Smooth muscle cell (in vitro differentiated cells): ENCODE results near the gene POLN. TPM values are rescaled to one million over a fixed set of nuclear protein-coding genes. Genes with fewer than 3 reads are reported as not detected.

ENCODE experiments used
- DNase-seq: peaks from one replicate; lab custom pipeline; 2025; ENCODE audit not compliant: unreplicated experiment; lab: John Stamatoyannopoulos, UW
- H2AFZ ChIP-seq: fragments of 200-600 bp; sonication (generic); 2 replicates; pipeline ENCODE4 v1.6.0; 2016; ENCODE audit warnings: antibody characterized with exemption, low read depth, mild to moderate bottlenecking
- H3F3A ChIP-seq: fragments of 200-600 bp; sonication (generic); 2 replicates; pipeline ENCODE4 v1.6.0; 2017; ENCODE audit warnings: antibody characterized with exemption, low read depth
- H3K27ac ChIP-seq: fragments of 200-600 bp; sonication (generic); 2 replicates; pipeline ENCODE4 v1.5.1; 2016; ENCODE audit warnings: low read depth, mild to moderate bottlenecking
- H3K27me3 ChIP-seq: fragments of 200-600 bp; sonication (generic); 2 replicates; pipeline ENCODE4 v1.6.1; 2016; ENCODE audit warnings: low read depth, mild to moderate bottlenecking
- H3K36me3 ChIP-seq: fragments of 200-600 bp; sonication (generic); 2 replicates; pipeline ENCODE4 v1.5.1; 2016; ENCODE audit warnings: low read depth
- H3K4me1 ChIP-seq: fragments of 200-600 bp; sonication (generic); 2 replicates; pipeline ENCODE4 v1.5.1; 2016; ENCODE audit warnings: low read depth
- H3K4me2 ChIP-seq: fragments of 200-600 bp; sonication (generic); 2 replicates; pipeline ENCODE4 v1.6.0; 2016; ENCODE audit warnings: mild to moderate bottlenecking
- H3K4me3 ChIP-seq: fragments of 200-600 bp; sonication (generic); 2 replicates; pipeline ENCODE4 v1.5.1; 2016; ENCODE audit warnings: mild to moderate bottlenecking
- H3K79me2 ChIP-seq: fragments of 200-600 bp; sonication (generic); 2 replicates; pipeline ENCODE4 v1.6.0; 2016; ENCODE audit warnings: low read depth, mild to moderate bottlenecking
- H3K9ac ChIP-seq: fragments of 200-600 bp; sonication (generic); 2 replicates; pipeline ENCODE4 v1.6.0; 2016; ENCODE audit warnings: low read depth
- H3K9me3 ChIP-seq: fragments of 200-600 bp; sonication (generic); replicated peaks from 2 replicates; pipeline ENCODE4 v1.5.1; 2016; ENCODE audit warnings: low read depth
- H4K20me1 ChIP-seq: fragments of 200-600 bp; sonication (generic); 2 replicates; pipeline ENCODE4 v1.6.0; 2016; ENCODE audit warnings: low read depth
- CTCF ChIP-seq: fragments of 200-600 bp; sonication (generic); IDR thresholded peaks from 2 replicates; pipeline ENCODE4 v1.5.1; 2017; ENCODE audit warnings: borderline replicate concordance, mild to moderate bottlenecking, antibody characterized with exemption; ENCODE audit not compliant: insufficient read depth, poor library complexity, severe bottlenecking
- whole genome bisulfite sequencing: methylation state at CpG from one replicate; pipeline ENCODE4 v1.1.7; 2016; ENCODE audit warnings: low lambda C conversion rate; 5-methylcytosine and 5-hydroxymethylcytosine counted together
- polyA plus RNA-seq: library from polyadenylated mRNA; unstranded; fragments of >200 nt; fragmentation: Nextera tagmentation; extraction: Ambion mirVana; gene quantifications from 2 replicates; pipeline ENCODE4 v1.2.1, GENCODE V29; 2016
- total RNA-seq: library from RNA; depleted of rRNA; stranded (reverse); fragments of >200 nt; gene quantifications from 2 replicates; pipeline ENCODE4 v1.2.3, GENCODE V29; 2014

Gene POLN
- total and polyA plus RNA-seq, 2 experiments from 2014 or later, result 0.35 to 3.0 TPM

- Histone ChIP-seq H3F3A (no peaks in the 10 kb centered on the region), H3K4me3 (no peak overlapping the region), H3K9ac (no peak overlapping the region), H3K27ac (no peak overlapping the region), H4K20me1 (no peaks in the 10 kb centered on the region), H3K79me2 (no peaks in the 10 kb centered on the region), H3K4me1 (no peaks in the 10 kb centered on the region), H3K9me3 (no peaks in the 10 kb centered on the region), H3K27me3 (peaks cover 4% of the 10 kb centered on the region), H3K4me2 (no peak overlapping the region), H3K36me3 (no peaks in the 10 kb centered on the region), H2AFZ (no peak overlapping the region)
- DNase-seq, result no peak
- 90% methylated on average over 28 of the region's 29 CpGs for WGBS
- TF ChIP-seq CTCF, result no peak
Observed at GRCh38 chr4:2066571-2067445, 175.1 kb downstream of the POLN start.

GRCh38 chr4:2066011-2066551, 175.8 kb downstream of the POLN start:
- H3K9ac ChIP-seq, result no peak overlapping the region
- H2AFZ ChIP-seq, result no peak overlapping the region
- H3F3A ChIP-seq, result no peaks in the 10 kb centered on the region
- H3K27me3 ChIP-seq, result peaks cover 11% of the 10 kb centered on the region
- DNase-seq, result no peak
- no peak overlapping the region for H3K4me2 ChIP-seq
- no peak overlapping the region for H3K4me3 ChIP-seq
- WGBS, result 98% methylated on average over 15 of the region's 15 CpGs
- H3K36me3 ChIP-seq, result no peaks in the 10 kb centered on the region
- no peaks in the 10 kb centered on the region for H3K9me3 ChIP-seq
- H3K27ac ChIP-seq, result no peak overlapping the region
- H4K20me1 ChIP-seq, result no peaks in the 10 kb centered on the region
- no peaks in the 10 kb centered on the region for H3K79me2 ChIP-seq
- TF ChIP-seq CTCF, result no peak
- H3K4me1 ChIP-seq, result no peaks in the 10 kb centered on the region

GRCh38 chr4:2065106-2065930, 176.6 kb downstream of the POLN start:
- Histone ChIP-seq H3K27me3 (peaks cover 19% of the 10 kb centered on the region), H3K4me3 (no peak overlapping the region), H3F3A (no peaks in the 10 kb centered on the region), H4K20me1 (no peaks in the 10 kb centered on the region), H3K4me2 (no peak overlapping the region), H3K27ac (no peak overlapping the region), H2AFZ (no peak overlapping the region), H3K79me2 (no peaks in the 10 kb centered on the region), H3K4me1 (peaks cover 5% of the 10 kb centered on the region), H3K9me3 (no peaks in the 10 kb centered on the region), H3K36me3 (no peaks in the 10 kb centered on the region), H3K9ac (no peak overlapping the region)
- DNase-seq, result no peak
- 87% methylated on average over 18 of the region's 24 CpGs for WGBS
- TF ChIP-seq CTCF, result no peak
